Keratinocyte (primary cell): ENCODE data around the gene CYP4B1. TPM values are rescaled to one million over a fixed set of nuclear protein-coding genes. Genes with fewer than 3 reads are reported as not detected.

ENCODE experiments used
- DNase-seq: peaks from one replicate; pipeline ENCODE4 v3.0.0-alpha.2; 2011; ENCODE audit warnings: low read depth, missing footprints, low spot score
- FAIRE-seq: peaks from 2 replicates; lab custom pipeline; 2011; peaks lifted over from hg19 to GRCh38; lab: Jason Lieb, UNC
- H2AFZ ChIP-seq: 2 replicates; pipeline ENCODE4 v1.6.0; 2012; ENCODE audit warnings: low read length, control low read depth, inconsistent platforms; ENCODE audit not compliant: control insufficient read depth
- H3K27ac ChIP-seq: 2 replicates; pipeline ENCODE4 v1.5.1; 2011; ENCODE audit warnings: low read length; ENCODE audit not compliant: control insufficient read depth, insufficient read depth
- H3K27me3 ChIP-seq: 3 replicates; pipeline ENCODE4 v1.6.0; 2011; ENCODE audit warnings: low read length; ENCODE audit not compliant: control insufficient read depth, insufficient read depth; ENCODE audit errors: extremely low read depth
- H3K36me3 ChIP-seq, 2 experiments: 2 replicates in 1 of 2; 3 replicates in 1 of 2; pipeline ENCODE4 v1.5.1; 2011; ENCODE audit warnings: low read length in 2 of 2, mild to moderate bottlenecking in 1 of 2; ENCODE audit not compliant: control insufficient read depth in 2 of 2, insufficient read depth in 2 of 2; ENCODE audit errors: extremely low read depth in 1 of 2
- H3K4me1 ChIP-seq: 3 replicates; pipeline ENCODE4 v1.5.1; 2011; ENCODE audit warnings: low read length; ENCODE audit not compliant: control insufficient read depth, insufficient read depth; ENCODE audit errors: extremely low read depth
- H3K4me2 ChIP-seq: 3 replicates; pipeline ENCODE4 v1.6.0; 2011; ENCODE audit warnings: low read depth, low read length; ENCODE audit not compliant: control insufficient read depth, insufficient read depth; ENCODE audit errors: extremely low read depth
- H3K4me3 ChIP-seq, 3 experiments: fragments of 200-600 bp in 1 of 3; sonication (generic) in 1 of 3; 2 replicates in 2 of 3; 3 replicates in 1 of 3; pipeline ENCODE4 v1.5.1; 2011 to 2016; ENCODE audit warnings: low read length in 3 of 3, mild to moderate bottlenecking in 3 of 3, control low read depth in 2 of 3, inconsistent platforms in 1 of 3, low read depth in 1 of 3, mixed read lengths in 1 of 3, mixed run types in 1 of 3, moderate library complexity in 1 of 3; ENCODE audit not compliant: control insufficient read depth in 2 of 3, insufficient read depth in 2 of 3; ENCODE audit errors: extremely low read depth in 1 of 3
- H3K79me2 ChIP-seq: 2 replicates; pipeline ENCODE4 v1.6.0; 2012; ENCODE audit warnings: low read length; ENCODE audit not compliant: control insufficient read depth, insufficient read depth
- H3K9ac ChIP-seq: 3 replicates; pipeline ENCODE4 v1.6.0; 2011; ENCODE audit warnings: low read length; ENCODE audit not compliant: control insufficient read depth, insufficient read depth; ENCODE audit errors: extremely low read depth
- H3K9me1 ChIP-seq: 3 replicates; pipeline ENCODE4 v1.6.0; 2011; ENCODE audit warnings: low read length; ENCODE audit not compliant: control insufficient read depth, insufficient read depth; ENCODE audit errors: extremely low read depth
- H3K9me3 ChIP-seq: 2 replicates; pipeline ENCODE4 v1.5.1; 2012; ENCODE audit warnings: low read depth, low read length; ENCODE audit not compliant: control insufficient read depth
- H4K20me1 ChIP-seq: 3 replicates; pipeline ENCODE4 v1.6.0; 2011; ENCODE audit warnings: low read length; ENCODE audit not compliant: control insufficient read depth, insufficient read depth; ENCODE audit errors: extremely low read depth
- CTCF ChIP-seq, 3 experiments: IDR thresholded peaks in 1 of 3; conservative IDR thresholded peaks in 1 of 3; optimal IDR thresholded peaks in 1 of 3; 2 replicates in 2 of 3; 3 replicates in 1 of 3; pipeline versions ENCODE3 to v1.5.1; 2011; ENCODE audit warnings: low read length in 3 of 3, mild to moderate bottlenecking in 3 of 3, moderate library complexity in 2 of 3, control low read depth in 1 of 3, inconsistent platforms in 1 of 3; ENCODE audit not compliant: insufficient read depth in 2 of 3; ENCODE audit errors: extremely low read depth in 1 of 3
- EZH2 ChIP-seq: IDR thresholded peaks from one replicate; pipeline ENCODE4 v1.6.1; 2012; ENCODE audit warnings: inconsistent platforms, mild to moderate bottlenecking, low read length, moderate library complexity
- dilution Hi-C: fragments of 300-500 bp; cut with MboI; formaldehyde crosslinking; loops from one replicate; pipeline ENCODE4 v1.7.0; 2020; ENCODE audit warnings: low sequenced_read_pairs; ENCODE audit not compliant: extremely low pct_ligation_motif_present
- polyA plus RNA-seq, 5 experiments: library from polyadenylated mRNA; depleted of rRNA in 3 of 5; stranded (reverse) in 3 of 5; stranded (forward) in 1 of 5; unstranded in 1 of 5; fragments of >200 nt; gene quantifications; 1 replicate in 1 of 5; 2 replicates in 3 of 5; 3 replicates in 1 of 5; pipeline versions ENCODE4 v1.2.1 to v1.2.3, GENCODE V29; 2011 to 2012; ENCODE audit warnings: missing spikeins in 2 of 5, low read depth in 1 of 5, low replicate concordance in 1 of 5

The CYP4B1 gene
- polyA plus RNA-seq, 1 donor (not counting 4 experiments of a cell fraction or from before 2014, with no cell fraction given): 2.1 TPM

GRCh38 chr1:46819335-46819734 lies 20.5 kb downstream of the CYP4B1 start:
- FAIRE-seq (no peak), DNase-seq (no peak)
- no peak overlapping the region for H2AFZ ChIP-seq
- dilution Hi-C loops: no loop called here
- no peak overlapping the region for H3K4me3 ChIP-seq
- H3K36me3 ChIP-seq: no peaks in the 10 kb centered on the region
- no peak overlapping the region for H3K9ac ChIP-seq
- no peaks in the 10 kb centered on the region for H3K79me2 ChIP-seq
- H3K27me3 ChIP-seq: no peaks in the 10 kb centered on the region
- H3K9me3 ChIP-seq: no peaks in the 10 kb centered on the region
- H3K27ac ChIP-seq: no peak overlapping the region
- H3K4me1 ChIP-seq: no peaks in the 10 kb centered on the region
- no peaks in the 10 kb centered on the region for H4K20me1 ChIP-seq
- no peaks in the 10 kb centered on the region for H3K9me1 ChIP-seq
- H3K4me2 ChIP-seq: no peak overlapping the region
- TF ChIP-seq CTCF (optimal IDR thresholded peaks at IDR 0.05 in 1 of 3, IDR thresholded peaks at IDR 0.05 in 1 of 3, conservative IDR thresholded peaks at IDR 0.05 in 1 of 3; ENCODE audit: extremely low read depth in 1 of 3, insufficient read depth in 2 of 3, low read length in 3 of 3) (no peak), EZH2 (no peak)

GRCh38 chr1:46820076-46820475 lies 21.2 kb downstream of the CYP4B1 start:
- TF ChIP-seq EZH2: no peak
- TF ChIP-seq CTCF (optimal IDR thresholded peaks at IDR 0.05 in 1 of 3, IDR thresholded peaks at IDR 0.05 in 1 of 3, conservative IDR thresholded peaks at IDR 0.05 in 1 of 3; ENCODE audit: extremely low read depth in 1 of 3, insufficient read depth in 2 of 3, low read length in 3 of 3): no peak
- Histone ChIP-seq H3K9ac (no peak overlapping the region), H3K4me3 (no peak overlapping the region), H3K4me2 (no peak overlapping the region), H3K36me3 (no peaks in the 10 kb centered on the region), H3K4me1 (no peaks in the 10 kb centered on the region), H3K27me3 (no peaks in the 10 kb centered on the region), H3K9me3 (no peaks in the 10 kb centered on the region), H4K20me1 (no peaks in the 10 kb centered on the region), H3K79me2 (no peaks in the 10 kb centered on the region), H3K27ac (no peak overlapping the region), H3K9me1 (no peaks in the 10 kb centered on the region), H2AFZ (no peak overlapping the region)
- dilution Hi-C loops: no loop called here
- FAIRE-seq: no peak
- DNase-seq: no peak
